ENCODE measurements around the gene SMG7. TPM values are rescaled to one million over a fixed set of nuclear protein-coding genes. Genes with fewer than 3 reads are reported as not detected.
A peak's percentile ranks its signal among the peaks of the same experiment; 100 is the strongest.

SMG7 gene
- total RNA-seq, 1 experiment from 2014 or later, result 54.1 TPM

- ChIA-PET POLR2A (no interaction called here), RAD21 (ENCODE audit: low non-redundant PET in 1 of 2, low total read pairs in 2 of 2, uncharacterized antibody in 2 of 2, unreplicated experiment in 2 of 2) (no interaction called here), CTCF (no interaction called here)
- H3K4me3 ChIP-seq (replicated peaks in 1 of 2; ENCODE audit: low read depth in 1 of 2, low read length in 2 of 2), result no peak overlapping the region
- no peaks in the 10 kb centered on the region for H4K20me1 ChIP-seq (ENCODE audit: insufficient read depth)
- H3K79me2 ChIP-seq (ENCODE audit: insufficient read depth, low read length), result no peaks in the 10 kb centered on the region
- BruUV-seq (replicated peaks), result no TSS peak
- TF ChIP-seq POLR2AphosphoS5 (IDR thresholded peaks at IDR 0.05; ENCODE audit: low read depth, low read length), result no peak
- no peak for TF ChIP-seq EGR1 (IDR thresholded peaks at IDR 0.05; ENCODE audit: low read depth)
- TF ChIP-seq JUND (IDR thresholded peaks at IDR 0.05), result no peak
- no peak for TF ChIP-seq EZH2phosphoT487 (IDR thresholded peaks at IDR 0.05; ENCODE audit: borderline replicate concordance)
- no peak for TF ChIP-seq MAX (IDR thresholded peaks at IDR 0.05)
- no peak for TF ChIP-seq POLR2A (IDR thresholded peaks at IDR 0.05; ENCODE audit: borderline replicate concordance, extremely low read depth, insufficient read depth, insufficient read length)
- TF ChIP-seq FOSL1 (IDR thresholded peaks at IDR 0.05; ENCODE audit: low read depth), result no peak
- no peak for TF ChIP-seq CEBPB (IDR thresholded peaks at IDR 0.05; ENCODE audit: low read depth)
- H2AFZ ChIP-seq (ENCODE audit: low read depth, low read length, poor library complexity, severe bottlenecking), result no peak overlapping the region
- H3K36me3 ChIP-seq (ENCODE audit: control insufficient read depth in 1 of 2, insufficient read depth in 2 of 2, low read length in 2 of 2), result no peaks in the 10 kb centered on the region
- ATAC-seq (peak; percentile 50), DNase-seq (ENCODE audit: low read depth, low spot score) (no peak)
- H3K4me2 ChIP-seq (ENCODE audit: low read length), result no peak overlapping the region
- H3K27ac ChIP-seq (ENCODE audit: low read depth, low read length), result no peak overlapping the region
- H3K27me3 ChIP-seq (ENCODE audit: insufficient read depth, low read length), result no peaks in the 10 kb centered on the region
- H3K9me2 ChIP-seq (ENCODE audit: insufficient read depth), result 0 out of 2 replicates have a peak, but pooled peaks cover 3% of the 10 kb centered on the region
- intact Hi-C loops (cut with micrococcal nuclease), result no loop called here
- H3K4me1 ChIP-seq (ENCODE audit: control insufficient read depth in 1 of 2, insufficient read depth in 2 of 2, low read length in 2 of 2), result peaks cover 0 to 8% of the 10 kb centered on the region in 2 experiments; a peak in 1 of 4 replicates
- no peak overlapping the region for H3K9ac ChIP-seq (ENCODE audit: low read length)
- H3K9me3 ChIP-seq (ENCODE audit: control insufficient read depth in 1 of 2, insufficient read depth in 1 of 2, low read depth in 1 of 2, low read length in 2 of 2), result no peaks in the 10 kb centered on the region
Observed at GRCh38 chr1:183454377-183454776, 17.9 kb upstream of the SMG7 start.

- H2AFZ ChIP-seq (ENCODE audit: low read depth, low read length, poor library complexity, severe bottlenecking), result peak overlapping the region; percentile 25
- ATAC-seq (no peak), DNase-seq (ENCODE audit: low read depth, low spot score) (no peak)
- H3K4me1 ChIP-seq (ENCODE audit: control insufficient read depth in 1 of 2, insufficient read depth in 2 of 2, low read length in 2 of 2), result peaks cover 12 to 20% of the 10 kb centered on the region in 2 experiments; a peak in 3 of 4 replicates
- 0 out of 2 replicates have a peak, but pooled peaks cover 3% of the 10 kb centered on the region for H3K9me2 ChIP-seq (ENCODE audit: insufficient read depth)
- no peak overlapping the region for H3K4me3 ChIP-seq (replicated peaks in 1 of 2; ENCODE audit: low read depth in 1 of 2, low read length in 2 of 2)
- H3K79me2 ChIP-seq (ENCODE audit: insufficient read depth, low read length), result no peaks in the 10 kb centered on the region
- H3K4me2 ChIP-seq (ENCODE audit: low read length), result no peak overlapping the region
- no peak overlapping the region for H3K9ac ChIP-seq (ENCODE audit: low read length)
- H3K9me3 ChIP-seq (ENCODE audit: control insufficient read depth in 1 of 2, insufficient read depth in 1 of 2, low read depth in 1 of 2, low read length in 2 of 2), result no peaks in the 10 kb centered on the region
- TF ChIP-seq JUND (IDR thresholded peaks at IDR 0.05), result no peak
- no peak for TF ChIP-seq EGR1 (IDR thresholded peaks at IDR 0.05; ENCODE audit: low read depth)
- TF ChIP-seq RAD21 (IDR thresholded peaks at IDR 0.05; ENCODE audit: low read depth), result no peak
- TF ChIP-seq ZFX (IDR thresholded peaks at IDR 0.05), result no peak
- TF ChIP-seq EZH2 (IDR thresholded peaks at IDR 0.05), result no peak
- no TSS peak for BruUV-seq (replicated peaks)
- POLR2A ChIA-PET, result no interaction called here
- H3K36me3 ChIP-seq (ENCODE audit: control insufficient read depth in 1 of 2, insufficient read depth in 2 of 2, low read length in 2 of 2), result no peaks in the 10 kb centered on the region
- H4K20me1 ChIP-seq (ENCODE audit: insufficient read depth), result no peaks in the 10 kb centered on the region
- intact Hi-C loops (cut with micrococcal nuclease), result no loop called here
- RAD21 ChIA-PET (ENCODE audit: low non-redundant PET in 1 of 2, low total read pairs in 2 of 2, uncharacterized antibody in 2 of 2, unreplicated experiment in 2 of 2), result no interaction called here
- CTCF ChIA-PET, result no interaction called here
- H3K27me3 ChIP-seq (ENCODE audit: insufficient read depth, low read length), result no peaks in the 10 kb centered on the region
- no peak overlapping the region for H3K27ac ChIP-seq (ENCODE audit: low read depth, low read length)
Observed at GRCh38 chr1:183456826-183457225, 15.5 kb upstream of the SMG7 start.
